ENCODE results near the gene SPIRE2. TPM values are rescaled to one million over a fixed set of nuclear protein-coding genes. Genes with fewer than 3 reads are reported as not detected.

SPIRE2 gene
- total RNA-seq, 1 donor from 2014 or later, result 24.2 TPM

DNA sequence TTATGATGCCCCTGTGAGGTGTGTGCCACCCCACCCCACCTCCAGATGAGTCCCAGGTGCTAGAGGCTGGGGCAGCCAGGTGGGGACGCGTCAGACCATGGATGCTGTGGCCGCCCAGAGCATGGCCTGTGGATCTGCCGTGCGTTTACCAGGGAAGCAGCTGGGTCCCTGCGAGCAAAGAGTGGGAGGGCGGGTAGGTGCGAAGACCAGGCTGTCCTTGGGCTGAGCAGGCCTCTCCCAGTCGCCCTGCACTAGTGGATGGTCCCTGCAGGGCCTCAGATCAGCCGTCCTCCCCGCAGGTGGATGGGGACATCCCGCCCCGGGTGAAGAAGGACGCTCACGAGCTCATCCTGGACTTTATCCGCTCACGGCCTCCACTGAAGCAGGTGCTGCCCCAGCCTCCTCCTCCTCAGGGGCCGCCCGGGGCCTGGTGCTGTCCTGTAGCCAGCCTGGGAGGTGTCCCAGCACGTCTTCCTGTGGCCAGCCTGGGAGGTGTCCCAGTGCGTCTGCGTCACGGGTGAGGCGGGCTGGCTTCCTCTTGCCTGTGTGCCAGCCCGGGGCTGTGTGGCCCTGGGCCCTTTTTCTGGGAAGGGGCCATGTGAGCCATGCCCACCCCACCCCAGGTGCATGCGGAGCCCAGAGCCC is 27.1 kb downstream of the SPIRE2 start:
- TF ChIP-seq, protein P1, sequence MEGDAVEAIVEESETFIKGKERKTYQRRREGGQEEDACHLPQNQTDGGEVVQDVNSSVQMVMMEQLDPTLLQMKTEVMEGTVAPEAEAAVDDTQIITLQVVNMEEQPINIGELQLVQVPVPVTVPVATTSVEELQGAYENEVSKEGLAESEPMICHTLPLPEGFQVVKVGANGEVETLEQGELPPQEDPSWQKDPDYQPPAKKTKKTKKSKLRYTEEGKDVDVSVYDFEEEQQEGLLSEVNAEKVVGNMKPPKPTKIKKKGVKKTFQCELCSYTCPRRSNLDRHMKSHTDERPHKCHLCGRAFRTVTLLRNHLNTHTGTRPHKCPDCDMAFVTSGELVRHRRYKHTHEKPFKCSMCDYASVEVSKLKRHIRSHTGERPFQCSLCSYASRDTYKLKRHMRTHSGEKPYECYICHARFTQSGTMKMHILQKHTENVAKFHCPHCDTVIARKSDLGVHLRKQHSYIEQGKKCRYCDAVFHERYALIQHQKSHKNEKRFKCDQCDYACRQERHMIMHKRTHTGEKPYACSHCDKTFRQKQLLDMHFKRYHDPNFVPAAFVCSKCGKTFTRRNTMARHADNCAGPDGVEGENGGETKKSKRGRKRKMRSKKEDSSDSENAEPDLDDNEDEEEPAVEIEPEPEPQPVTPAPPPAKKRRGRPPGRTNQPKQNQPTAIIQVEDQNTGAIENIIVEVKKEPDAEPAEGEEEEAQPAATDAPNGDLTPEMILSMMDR (IDR thresholded peaks at IDR 0.05; ENCODE audit: unreplicated experiment), result no peak
- peaks cover 3% of the 10 kb centered on the region for H3K36me3 Mint-ChIP-seq (ENCODE audit: insufficient read depth)
- H3K4me1 Mint-ChIP-seq (ENCODE audit: low read depth), result no peaks in the 10 kb centered on the region
- H3K27me3 Mint-ChIP-seq, result no peaks in the 10 kb centered on the region
- no peak for DNase-seq (ENCODE audit: low spot score, unreplicated experiment)
- H3K27ac Mint-ChIP-seq, result no peak overlapping the region
- no peak overlapping the region for H3K4me3 Mint-ChIP-seq (ENCODE audit: low read depth)
- no peaks in the 10 kb centered on the region for H3K9me3 Mint-ChIP-seq (ENCODE audit: low read depth)

GRCh38 chr16:89855986-89856385 is 27.7 kb downstream of the SPIRE2 start:
- Mint-ChIP-seq H3K36me3 (ENCODE audit: insufficient read depth) (peaks cover 4% of the 10 kb centered on the region), H3K9me3 (ENCODE audit: low read depth) (no peaks in the 10 kb centered on the region), H3K4me1 (ENCODE audit: low read depth) (no peaks in the 10 kb centered on the region), H3K4me3 (ENCODE audit: low read depth) (no peak overlapping the region), H3K27me3 (no peaks in the 10 kb centered on the region), H3K27ac (no peak overlapping the region)
- TF ChIP-seq, protein P1 (IDR thresholded peaks at IDR 0.05; ENCODE audit: unreplicated experiment), result no peak
- no peak for DNase-seq (ENCODE audit: low spot score, unreplicated experiment)

DNA sequence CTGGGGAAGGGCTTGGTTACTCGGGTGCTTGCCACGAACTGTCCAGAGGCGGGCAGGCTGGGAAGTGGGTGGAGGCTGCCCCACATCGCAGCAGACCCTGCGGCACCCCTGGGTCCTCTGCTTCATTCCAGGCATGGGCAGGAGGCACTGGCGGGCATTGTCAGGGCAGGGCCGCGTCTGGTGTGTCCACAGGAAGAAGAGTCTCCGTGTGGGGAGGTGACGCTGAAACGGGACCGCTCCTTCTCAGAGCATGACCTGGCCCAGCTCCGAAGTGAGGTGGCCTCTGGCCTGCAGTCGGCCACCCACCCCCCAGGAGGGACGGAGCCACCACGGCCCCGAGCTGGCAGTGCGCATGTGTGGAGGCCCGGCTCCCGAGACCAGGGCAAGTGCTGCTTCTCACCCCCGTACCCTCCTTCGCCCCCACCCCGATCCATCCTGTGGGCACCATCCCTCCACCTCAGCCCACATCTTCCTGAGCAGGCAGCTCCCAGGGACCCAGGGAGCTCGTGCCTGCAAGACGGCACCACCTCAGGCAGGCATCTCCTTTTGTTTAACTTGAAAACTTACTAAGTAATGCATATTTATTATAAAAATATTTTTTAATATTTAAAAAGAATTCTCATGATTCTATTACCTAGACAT is 30.8 kb downstream of the SPIRE2 start:
- DNase-seq (ENCODE audit: low spot score, unreplicated experiment), result no peak
- H3K36me3 Mint-ChIP-seq (ENCODE audit: insufficient read depth), result peaks cover 6% of the 10 kb centered on the region
- no peaks in the 10 kb centered on the region for H3K27me3 Mint-ChIP-seq
- H3K4me3 Mint-ChIP-seq (ENCODE audit: low read depth), result no peak overlapping the region
- TF ChIP-seq, protein P1 (IDR thresholded peaks at IDR 0.05; ENCODE audit: unreplicated experiment), result no peak
- H3K4me1 Mint-ChIP-seq (ENCODE audit: low read depth), result no peaks in the 10 kb centered on the region
- H3K9me3 Mint-ChIP-seq (ENCODE audit: low read depth), result no peaks in the 10 kb centered on the region
- no peak overlapping the region for H3K27ac Mint-ChIP-seq

GRCh38 chr16:89859615-89860007 is 31.3 kb downstream of the SPIRE2 start:
- TF ChIP-seq, protein P1 (IDR thresholded peaks at IDR 0.05; ENCODE audit: unreplicated experiment), result no peak
- Mint-ChIP-seq H3K36me3 (ENCODE audit: insufficient read depth) (peaks cover 8% of the 10 kb centered on the region), H3K27me3 (no peaks in the 10 kb centered on the region), H3K4me1 (ENCODE audit: low read depth) (no peaks in the 10 kb centered on the region), H3K9me3 (ENCODE audit: low read depth) (no peaks in the 10 kb centered on the region), H3K4me3 (ENCODE audit: low read depth) (no peak overlapping the region), H3K27ac (no peak overlapping the region)
- DNase-seq (ENCODE audit: low spot score, unreplicated experiment), result no peak

GRCh38 chr16:89860747-89861304 is 32.6 kb downstream of the SPIRE2 start:
- Mint-ChIP-seq H3K27me3 (no peaks in the 10 kb centered on the region), H3K27ac (no peak overlapping the region)
- DNase-seq (ENCODE audit: low spot score, unreplicated experiment), result peak; percentile 73

More at GRCh38 chr16:89860747-89861304, 32.6 kb downstream of the SPIRE2 start:
- TF ChIP-seq, protein P1 (IDR thresholded peaks at IDR 0.05; ENCODE audit: unreplicated experiment), result peak; percentile 96
- peaks cover 11% of the 10 kb centered on the region for H3K36me3 Mint-ChIP-seq (ENCODE audit: insufficient read depth)
- no peaks in the 10 kb centered on the region for H3K4me1 Mint-ChIP-seq (ENCODE audit: low read depth)
- H3K9me3 Mint-ChIP-seq (ENCODE audit: low read depth), result no peaks in the 10 kb centered on the region
- no peak overlapping the region for H3K4me3 Mint-ChIP-seq (ENCODE audit: low read depth)
